Hepatocyte (in vitro differentiated cells): Measurements from ENCODE around the gene CRHR2. TPM values are rescaled to one million over a fixed set of nuclear protein-coding genes. Genes with fewer than 3 reads are reported as not detected.

Experiments
- DNase-seq: peaks from one replicate; pipeline ENCODE4 v3.0.0-alpha.2; 2016; ENCODE audit warnings: low spot score
- H2AFZ ChIP-seq: fragments of 200-600 bp; sonication (generic); 2 replicates; pipeline ENCODE4 v1.6.0; 2016; ENCODE audit warnings: antibody characterized with exemption, mild to moderate bottlenecking
- H3K27ac ChIP-seq: fragments of 200-600 bp; sonication (generic); 2 replicates; pipeline ENCODE4 v1.5.1; 2016; ENCODE audit warnings: mild to moderate bottlenecking
- H3K27me3 ChIP-seq: fragments of 200-600 bp; sonication (generic); 2 replicates; pipeline ENCODE4 v1.6.1; 2016
- H3K36me3 ChIP-seq: fragments of 200-600 bp; sonication (generic); replicated peaks from 2 replicates; pipeline ENCODE4 v1.5.1; 2016; ENCODE audit warnings: low read depth; ENCODE audit not compliant: insufficient read depth
- H3K4me1 ChIP-seq: fragments of 200-600 bp; sonication (generic); 2 replicates; pipeline ENCODE4 v1.5.1; 2016; ENCODE audit warnings: mild to moderate bottlenecking, moderate library complexity; ENCODE audit not compliant: insufficient read depth
- H3K4me2 ChIP-seq: fragments of 200-600 bp; sonication (generic); 2 replicates; pipeline ENCODE4 v1.6.0; 2016
- H3K4me3 ChIP-seq: fragments of 200-600 bp; sonication (generic); 2 replicates; pipeline ENCODE4 v1.5.1; 2016; ENCODE audit warnings: mild to moderate bottlenecking
- H3K79me2 ChIP-seq: fragments of 200-600 bp; sonication (generic); 2 replicates; pipeline ENCODE4 v1.6.0; 2017; ENCODE audit warnings: mild to moderate bottlenecking
- H3K9me2 ChIP-seq: fragments of 200-600 bp; sonication (generic); replicated peaks from 2 replicates; pipeline ENCODE4 v1.6.0; 2017; ENCODE audit warnings: mild to moderate bottlenecking; ENCODE audit not compliant: insufficient read depth
- H3K9me3 ChIP-seq: fragments of 200-600 bp; sonication (generic); 2 replicates; pipeline ENCODE4 v1.5.1; 2016; ENCODE audit warnings: low read depth, mild to moderate bottlenecking
- H4K20me1 ChIP-seq: fragments of 200-600 bp; sonication (generic); 2 replicates; pipeline ENCODE4 v1.6.0; 2016; ENCODE audit warnings: mild to moderate bottlenecking; ENCODE audit not compliant: insufficient read depth, poor library complexity, severe bottlenecking
- CTCF ChIP-seq: fragments of 200-600 bp; sonication (generic); IDR thresholded peaks from 2 replicates; pipeline ENCODE4 v1.5.1; 2016; ENCODE audit warnings: antibody characterized with exemption, mild to moderate bottlenecking; ENCODE audit not compliant: poor library complexity
- EZH2 ChIP-seq: fragments of 200-600 bp; sonication (generic); IDR thresholded peaks from 2 replicates; pipeline ENCODE4 v1.6.1; 2016; ENCODE audit warnings: antibody characterized with exemption, mild to moderate bottlenecking, borderline replicate concordance
- EZH2phosphoT487 ChIP-seq: fragments of 200-600 bp; sonication (generic); IDR thresholded peaks from one replicate; pipeline ENCODE4 v1.6.1; 2018; ENCODE audit warnings: antibody characterized with exemption, mild to moderate bottlenecking, low read depth, moderate library complexity; ENCODE audit not compliant: unreplicated experiment, severe bottlenecking
- WGBS: methylation state at CpG from one replicate; pipeline ENCODE4 v1.1.6; 2016; ENCODE audit warnings: low lambda C conversion rate; ENCODE audit errors: missing lambda C conversion rate; 5-methylcytosine and 5-hydroxymethylcytosine counted together
- polyA plus RNA-seq: library from polyadenylated mRNA; unstranded; fragments of >200 nt; fragmentation: Nextera tagmentation; extraction: Ambion mirVana; gene quantifications from 2 replicates; pipeline ENCODE4 v1.2.1, GENCODE V29; 2016
- total RNA-seq: library from RNA; depleted of rRNA; stranded (reverse); fragments of >200 nt; gene quantifications from 2 replicates; pipeline ENCODE4 v1.2.3, GENCODE V29; 2014

CRHR2 gene
- total and polyA plus RNA-seq, 2 experiments from 2014 or later = 0.21 TPM; not detected in 1

GRCh38 chr7:30612658-30613265, 69.5 kb downstream of the CRHR2 start:
- Histone ChIP-seq H3K4me3 (no peak overlapping the region), H3K27me3 (no peaks in the 10 kb centered on the region), H3K36me3 (peaks cover 6% of the 10 kb centered on the region), H3K79me2 (peaks cover 56% of the 10 kb centered on the region), H3K4me1 (no peaks in the 10 kb centered on the region), H3K4me2 (no peak overlapping the region), H3K9me2 (no peaks in the 10 kb centered on the region), H3K27ac (no peak overlapping the region), H3K9me3 (no peaks in the 10 kb centered on the region), H4K20me1 (peaks cover 8% of the 10 kb centered on the region), H2AFZ (no peak overlapping the region)
- 96% methylated on average over 6 of the region's 6 CpGs for WGBS
- TF ChIP-seq CTCF (no peak), EZH2 (no peak), EZH2phosphoT487 (no peak)
- DNase-seq = no peak

GRCh38 chr7:30605832-30606231, 76.4 kb downstream of the CRHR2 start:
- H3K27ac ChIP-seq = no peak overlapping the region

GRCh38 chr7:30604901-30605300, 77.4 kb downstream of the CRHR2 start:
- no peaks in the 10 kb centered on the region for H3K27me3 ChIP-seq
- H3K9me3 ChIP-seq = no peaks in the 10 kb centered on the region
- WGBS = 92% methylated on average over 3 of the region's 3 CpGs
- no peak overlapping the region for H3K4me2 ChIP-seq
- peaks cover 69% of the 10 kb centered on the region for H3K79me2 ChIP-seq
- no peak overlapping the region for H3K27ac ChIP-seq
- no peak overlapping the region for H2AFZ ChIP-seq
- peaks cover 13% of the 10 kb centered on the region for H4K20me1 ChIP-seq
- H3K4me1 ChIP-seq = no peaks in the 10 kb centered on the region
- TF ChIP-seq CTCF = no peak
- no peaks in the 10 kb centered on the region for H3K9me2 ChIP-seq
- no peaks in the 10 kb centered on the region for H3K36me3 ChIP-seq
- DNase-seq = no peak
- no peak overlapping the region for H3K4me3 ChIP-seq

More at GRCh38 chr7:30605832-30606231, 76.4 kb downstream of the CRHR2 start:
- no peak for DNase-seq
- TF ChIP-seq EZH2phosphoT487 = no peak
- TF ChIP-seq EZH2 = no peak
- 100% methylated on average over 3 of the region's 3 CpGs for WGBS
- Histone ChIP-seq H3K79me2 (peaks cover 69% of the 10 kb centered on the region), H3K36me3 (peaks cover 6% of the 10 kb centered on the region), H3K4me1 (no peaks in the 10 kb centered on the region), H3K9me3 (no peaks in the 10 kb centered on the region), H2AFZ (no peak overlapping the region), H3K27me3 (no peaks in the 10 kb centered on the region), H4K20me1 (peaks cover 8% of the 10 kb centered on the region), H3K4me2 (no peak overlapping the region), H3K9me2 (no peaks in the 10 kb centered on the region), H3K4me3 (no peak overlapping the region)

Other genes starting within 250 kb of the CRHR2 start
- gene NOD1, start 203.7 kb downstream of the CRHR2 start, total RNA-seq = 6.1 and 6.9 TPM in 2 replicates
- 3.0 and 7.5 TPM in 2 replicates for gene NOD1, start 203.7 kb downstream of the CRHR2 start, polyA plus RNA-seq
- gene GGCT, start 177.6 kb downstream of the CRHR2 start, total RNA-seq = 43.4 and 47.2 TPM in 2 replicates
- gene GGCT, start 177.6 kb downstream of the CRHR2 start, polyA plus RNA-seq = 46.9 and 55.7 TPM in 2 replicates
- gene GARS1, start 87.6 kb downstream of the CRHR2 start, total RNA-seq = 151 and 163 TPM in 2 replicates
- 111 and 131 TPM in 2 replicates for gene GARS1, start 87.6 kb downstream of the CRHR2 start, polyA plus RNA-seq
- 18.1 and 18.4 TPM in 2 replicates for gene INMT, start 69.7 kb upstream of the CRHR2 start, total RNA-seq
- 17.4 and 22.0 TPM in 2 replicates for gene INMT, start 69.7 kb upstream of the CRHR2 start, polyA plus RNA-seq
- gene MINDY4, start 89.0 kb upstream of the CRHR2 start, total RNA-seq = 3.1 and 6.3 TPM in 2 replicates
- gene MINDY4, start 89.0 kb upstream of the CRHR2 start, polyA plus RNA-seq = 4.4 and 5.2 TPM in 2 replicates
- gene AQP1, start 229.4 kb upstream of the CRHR2 start, total RNA-seq = 92.3 and 124 TPM in 2 replicates
- 183 and 241 TPM in 2 replicates for gene AQP1, start 229.4 kb upstream of the CRHR2 start, polyA plus RNA-seq